Testis (tissue), 3 donors: ENCODE results near the gene PCDHGB6. TPM values are rescaled to one million over a fixed set of nuclear protein-coding genes. Genes with fewer than 3 reads are reported as not detected.
"Not testable (repeated sequence)": the region's sequence is repeated elsewhere in the genome, so short reads cannot be mapped to it uniquely, and the experiment has no call there.

ENCODE experiments used
- DNase-seq: peaks from one replicate; pipeline ENCODE4 v3.0.0-alpha.2; 2019
- H3K27ac ChIP-seq, 2 donors: fragments of 200-600 bp; sonication (generic); one replicate each; pipeline ENCODE4 v1.5.1; 2019
- H3K27me3 ChIP-seq: fragments of 200-600 bp; sonication (generic); one replicate; pipeline ENCODE4 v1.5.1; 2019
- H3K36me3 ChIP-seq: fragments of 200-600 bp; sonication (generic); one replicate; pipeline ENCODE4 v1.5.1; 2017; ENCODE audit warnings: low read depth; ENCODE audit errors: missing control alignments
- H3K4me1 ChIP-seq: fragments of 200-600 bp; sonication (generic); one replicate; pipeline ENCODE4 v1.5.1; 2019
- H3K4me3 ChIP-seq, 2 donors: fragments of 200-600 bp; sonication (generic); one replicate each; pipeline ENCODE4 v1.5.1; 2017 to 2019
- H3K9me3 ChIP-seq: fragments of 200-600 bp; sonication (generic); one replicate; pipeline ENCODE4 v1.5.1; 2017
- CTCF ChIP-seq, 3 experiments: fragments of 450-650 bp in 2 of 3; fragments of 200-600 bp in 1 of 3; sonication (generic) in 1 of 3; IDR thresholded peaks; one replicate each; pipeline ENCODE4 v1.5.1; 2016 to 2019; ENCODE audit warnings: antibody characterized with exemption in 3 of 3, mild to moderate bottlenecking in 2 of 3, moderate library complexity in 1 of 3
- POLR2A ChIP-seq: fragments of 450-650 bp; IDR thresholded peaks from one replicate; pipeline ENCODE4 v1.6.1; 2017; ENCODE audit warnings: antibody characterized with exemption, mild to moderate bottlenecking, moderate library complexity
- WGBS, 2 donors: methylation state at CpG; one replicate each; pipeline ENCODE4 v1.1.5; 2018; 5-methylcytosine and 5-hydroxymethylcytosine counted together
- intact Hi-C: fragments of 100-400 bp; cut with DNase I; formaldehyde crosslinking; loops from one replicate; pipeline ENCODE4 v1.15.1; 2023; ENCODE audit warnings: low total_unique reads
- polyA plus RNA-seq: library from polyadenylated mRNA; stranded (reverse); fragments of 350-450 nt; fragmentation: Illumina TruSeq; extraction: RNeasy Lipid Tissue Mini Kit (QIAGEN cat#74804); gene quantifications from one replicate; pipeline ENCODE4 v1.2.3, GENCODE V29; 2014; ENCODE audit warnings: low read depth, low replicate concordance; ENCODE audit not compliant: insufficient read depth
- total RNA-seq, 2 donors: library from RNA; depleted of rRNA; stranded (reverse); fragments of >200 nt; gene quantifications; one replicate each; pipeline ENCODE4 v1.2.3, GENCODE V29; 2016

The PCDHGB6 gene
- total and polyA plus RNA-seq, 3 donors from 2014 or later: 2.1 to 12.6 (median 9.9) TPM

- no peak for TF ChIP-seq CTCF (IDR thresholded peaks at IDR 0.05)
- TF ChIP-seq POLR2A: no peak
- H3K4me3 ChIP-seq: peak within 1 kb of the TSS in 1 of 2 donors; percentile 38
- WGBS, 2 donors: 25 to 28% methylated on average over 33 to 38 of the region's 38 CpGs
- no peak for DNase-seq
- no peaks in the 10 kb centered on the region for H3K27me3 ChIP-seq
- H3K4me1 ChIP-seq: no peaks in the 10 kb centered on the region
- no peaks in the 10 kb centered on the region for H3K36me3 ChIP-seq
- H3K9me3 ChIP-seq: no peaks in the 10 kb centered on the region
- intact Hi-C loops: no loop called here
- H3K27ac ChIP-seq: no peak within 1 kb of the TSS
Observed at GRCh38 chr5:141392429-141393198, 15.2 kb upstream of the PCDHGB6 start, which contains the start of gene PCDHGA8. PCDHGA8 (plus strand) TSS chr5:141392633; CDS start chr5:141392814, 181 bp downstream.

- no peaks in the 10 kb centered on the region for H3K9me3 ChIP-seq
Observed at GRCh38 chr5:141393267-141393666, 14.6 kb upstream of the PCDHGB6 start.

GRCh38 chr5:141394401-141395187 lies 13.2 kb upstream of the PCDHGB6 start:
- H3K27ac ChIP-seq, H3K4me3 ChIP-seq, H3K36me3 ChIP-seq, DNase-seq, intact Hi-C loops, H3K27me3 ChIP-seq, H3K4me1 ChIP-seq, H3K9me3 ChIP-seq: not testable (repeated sequence)
- 32 to 34% methylated on average over 13 to 51 of the region's 53 CpGs for WGBS, 2 donors

More at GRCh38 chr5:141393267-141393666, 14.6 kb upstream of the PCDHGB6 start:
- intact Hi-C loops: no loop called here
- no peak overlapping the region for H3K27ac ChIP-seq
- TF ChIP-seq CTCF (IDR thresholded peaks at IDR 0.05): no peak
- no peak for TF ChIP-seq POLR2A
- H3K27me3 ChIP-seq: no peaks in the 10 kb centered on the region
- H3K4me1 ChIP-seq: no peaks in the 10 kb centered on the region
- no peaks in the 10 kb centered on the region for H3K36me3 ChIP-seq
- no peak for DNase-seq
- WGBS, 2 donors: 24 to 33% methylated on average over 21 of the region's 21 CpGs
- H3K4me3 ChIP-seq: peak overlapping the region in 1 of 2 donors; percentile 38

GRCh38 chr5:141397756-141398551 lies 9.9 kb upstream of the PCDHGB6 start, which contains the start of gene PCDHGB5:
PCDHGB5 (plus strand) TSS chr5:141397947; CDS start chr5:141398128, 181 bp downstream.
- H3K36me3 ChIP-seq, H3K9me3 ChIP-seq, H3K27me3 ChIP-seq, H3K4me1 ChIP-seq, intact Hi-C loops, H3K27ac ChIP-seq: not testable (repeated sequence)
- peak within 1 kb of the TSS in 1 of 2 donors; percentile 33 for H3K4me3 ChIP-seq
- WGBS, 2 donors: 4 to 5% methylated on average over 21 to 28 of the region's 43 CpGs
- peak; percentile 78 for DNase-seq
- TF ChIP-seq CTCF (IDR thresholded peaks at IDR 0.05): peak; percentile 55 to 67 (median 59)
